Type B pancreatic cell (in vitro differentiated cells): ENCODE data around the gene RAB15. TPM values are rescaled to one million over a fixed set of nuclear protein-coding genes. Genes with fewer than 3 reads are reported as not detected.

ENCODE experiments used
- DNase-seq: peaks from one replicate; pipeline ENCODE4 v3.0.0; 2021; ENCODE audit warnings: mixed read lengths; ENCODE audit not compliant: unreplicated experiment; ENCODE audit errors: extremely low spot score
- H3K27ac Mint-ChIP-seq: 2 replicates; pipeline ENCODE4 v1.8.0; 2021; ENCODE audit warnings: mild to moderate bottlenecking, mixed read lengths
- H3K27me3 Mint-ChIP-seq: 2 replicates; pipeline ENCODE4 v1.8.0; 2021; ENCODE audit warnings: mixed read lengths
- H3K36me3 Mint-ChIP-seq: 2 replicates; pipeline ENCODE4 v1.8.0; 2021; ENCODE audit warnings: mixed read lengths
- H3K4me1 Mint-ChIP-seq: one replicate; pipeline ENCODE4 v1.8.0; 2021; ENCODE audit warnings: mixed read lengths; ENCODE audit not compliant: unreplicated experiment
- H3K4me3 Mint-ChIP-seq: 2 replicates; pipeline ENCODE4 v1.8.0; 2021; ENCODE audit warnings: mild to moderate bottlenecking, mixed read lengths
- H3K9me3 Mint-ChIP-seq: 2 replicates; pipeline ENCODE4 v1.8.0; 2021; ENCODE audit warnings: mixed read lengths
- CTCF ChIP-seq: fragments of 200-600 bp; sonication (generic); conservative IDR thresholded peaks from 2 replicates; pipeline ENCODE4 v1.5.0; 2021; ENCODE audit warnings: antibody characterized with exemption, mild to moderate bottlenecking
- total RNA-seq: library from RNA; stranded (reverse); gene quantifications from 2 replicates; pipeline ENCODE4 v1.2.1, GENCODE V29; 2021; ENCODE audit warnings: low replicate concordance

RAB15 gene
- total RNA-seq, 1 donor from 2014 or later: 31.4 TPM

GRCh38 chr14:64942531-64943111 lies 29.5 kb downstream of the RAB15 start, which contains the start of gene GPX2:
Gene GPX2 (minus strand): TSS chr14:64942745. CDS start chr14:64942726, 19 bp downstream.
- Mint-ChIP-seq H3K9me3 (no peaks in the 10 kb centered on the region), H3K4me3 (peak within 1 kb of the TSS; percentile 57), H3K4me1 (peaks cover 37% of the 10 kb centered on the region), H3K36me3 (peaks cover 35% of the 10 kb centered on the region), H3K27me3 (no peaks in the 10 kb centered on the region), H3K27ac (peak within 1 kb of the TSS; percentile 91)
- DNase-seq: no peak
- TF ChIP-seq CTCF: no peak

GRCh38 chr14:64940336-64940910 lies 31.7 kb downstream of the RAB15 start:
- Mint-ChIP-seq H3K27ac (peak overlapping the region; percentile 91), H3K36me3 (peaks cover 33% of the 10 kb centered on the region), H3K27me3 (no peaks in the 10 kb centered on the region), H3K4me1 (peaks cover 43% of the 10 kb centered on the region), H3K4me3 (peak overlapping the region; percentile 57), H3K9me3 (no peaks in the 10 kb centered on the region)
- TF ChIP-seq CTCF: no peak
- DNase-seq: no peak

GRCh38 chr14:64939817-64940190 lies 32.3 kb downstream of the RAB15 start:
- Mint-ChIP-seq H3K36me3 (peaks cover 29% of the 10 kb centered on the region), H3K9me3 (no peaks in the 10 kb centered on the region), H3K4me1 (peaks cover 43% of the 10 kb centered on the region), H3K27me3 (no peaks in the 10 kb centered on the region), H3K4me3 (no peak overlapping the region), H3K27ac (no peak overlapping the region)
- TF ChIP-seq CTCF: no peak
- no peak for DNase-seq

GRCh38 chr14:64938972-64939816 lies 32.9 kb downstream of the RAB15 start:
- peaks cover 32% of the 10 kb centered on the region for H3K36me3 Mint-ChIP-seq
- peak overlapping the region; percentile 78 for H3K27ac Mint-ChIP-seq
- no peaks in the 10 kb centered on the region for H3K9me3 Mint-ChIP-seq
- peaks cover 47% of the 10 kb centered on the region for H3K4me1 Mint-ChIP-seq
- TF ChIP-seq CTCF: no peak
- H3K27me3 Mint-ChIP-seq: no peaks in the 10 kb centered on the region
- H3K4me3 Mint-ChIP-seq: peak overlapping the region; percentile 42
- no peak for DNase-seq

- H3K36me3 Mint-ChIP-seq: peaks cover 32% of the 10 kb centered on the region
- peak overlapping the region; percentile 83 for H3K27ac Mint-ChIP-seq
- TF ChIP-seq CTCF: peak; percentile 54
- H3K4me1 Mint-ChIP-seq: peaks cover 45% of the 10 kb centered on the region
- H3K9me3 Mint-ChIP-seq: no peaks in the 10 kb centered on the region
- no peak for DNase-seq
- H3K27me3 Mint-ChIP-seq: no peaks in the 10 kb centered on the region
- no peak overlapping the region for H3K4me3 Mint-ChIP-seq
Measured at GRCh38 chr14:64937821-64938193, 34.3 kb downstream of the RAB15 start.
